Measurements from ENCODE around the gene ZBTB7C.

ZBTB7C gene

GRCh38 chr18:47999801-48000248, 409.4 kb downstream of the ZBTB7C start:
- DNase-seq (ENCODE audit: low read depth): no peak

- DNase-seq (ENCODE audit: low read depth): no peak
Measured at GRCh38 chr18:47997338-47997780, 411.8 kb downstream of the ZBTB7C start.

- no peak for DNase-seq (ENCODE audit: low read depth)
Measured at GRCh38 chr18:47996091-47996541, 413.1 kb downstream of the ZBTB7C start.

GRCh38 chr18:47995654-47996053, 413.5 kb downstream of the ZBTB7C start:
- no peak for DNase-seq (ENCODE audit: low read depth)

GRCh38 chr18:47993409-47993808, 415.8 kb downstream of the ZBTB7C start:
- DNase-seq (ENCODE audit: low read depth): no peak

- no peak for DNase-seq (ENCODE audit: low read depth)
Measured at GRCh38 chr18:47992976-47993375, 416.2 kb downstream of the ZBTB7C start.

GRCh38 chr18:47992266-47992665, 416.9 kb downstream of the ZBTB7C start:
- no peak for DNase-seq (ENCODE audit: low read depth)

GRCh38 chr18:47990981-47991380, 418.2 kb downstream of the ZBTB7C start:
- no peak for DNase-seq (ENCODE audit: low read depth)

- DNase-seq (ENCODE audit: low read depth): no peak
Measured at GRCh38 chr18:47987388-47987699, 421.8 kb downstream of the ZBTB7C start.

- no peak for DNase-seq (ENCODE audit: low read depth)
Measured at GRCh38 chr18:47986620-47987387, 422.4 kb downstream of the ZBTB7C start.

- DNase-seq (ENCODE audit: low read depth): no peak
Measured at GRCh38 chr18:47985866-47986265, 423.3 kb downstream of the ZBTB7C start.

- no peak for DNase-seq (ENCODE audit: low read depth)
Measured at GRCh38 chr18:47984991-47985390, 424.2 kb downstream of the ZBTB7C start.

- no peak for DNase-seq (ENCODE audit: low read depth)
Measured at GRCh38 chr18:47983946-47984345, 425.2 kb downstream of the ZBTB7C start.

- DNase-seq (ENCODE audit: low read depth): no peak
Measured at GRCh38 chr18:47983055-47983454, 426.1 kb downstream of the ZBTB7C start.

GRCh38 chr18:47981830-47982229, 427.4 kb downstream of the ZBTB7C start:
- DNase-seq (ENCODE audit: low read depth): no peak

- DNase-seq (ENCODE audit: low read depth): no peak
Measured at GRCh38 chr18:47981320-47981719, 427.9 kb downstream of the ZBTB7C start.

- no peak for DNase-seq (ENCODE audit: low read depth)
Measured at GRCh38 chr18:47979611-47980200, 429.5 kb downstream of the ZBTB7C start.

GRCh38 chr18:47978603-47979002, 430.6 kb downstream of the ZBTB7C start:
- no peak for DNase-seq (ENCODE audit: low read depth)

- no peak for DNase-seq (ENCODE audit: low read depth)
Measured at GRCh38 chr18:47978141-47978540, 431.0 kb downstream of the ZBTB7C start.

All from T follicular helper cell (primary cell).